GF-D8 (cell line): ENCODE measurements around the gene TMEM123.
A peak's percentile ranks its signal among the peaks of the same experiment; 100 is the strongest.
"Not testable (repeated sequence)": the region's sequence is repeated elsewhere in the genome, so short reads cannot be mapped to it uniquely, and the experiment has no call there.

ENCODE experiments used
- DNase-seq: peaks from one replicate; lab custom pipeline; 2025; lab: John Stamatoyannopoulos, UW

Gene TMEM123

DNA sequence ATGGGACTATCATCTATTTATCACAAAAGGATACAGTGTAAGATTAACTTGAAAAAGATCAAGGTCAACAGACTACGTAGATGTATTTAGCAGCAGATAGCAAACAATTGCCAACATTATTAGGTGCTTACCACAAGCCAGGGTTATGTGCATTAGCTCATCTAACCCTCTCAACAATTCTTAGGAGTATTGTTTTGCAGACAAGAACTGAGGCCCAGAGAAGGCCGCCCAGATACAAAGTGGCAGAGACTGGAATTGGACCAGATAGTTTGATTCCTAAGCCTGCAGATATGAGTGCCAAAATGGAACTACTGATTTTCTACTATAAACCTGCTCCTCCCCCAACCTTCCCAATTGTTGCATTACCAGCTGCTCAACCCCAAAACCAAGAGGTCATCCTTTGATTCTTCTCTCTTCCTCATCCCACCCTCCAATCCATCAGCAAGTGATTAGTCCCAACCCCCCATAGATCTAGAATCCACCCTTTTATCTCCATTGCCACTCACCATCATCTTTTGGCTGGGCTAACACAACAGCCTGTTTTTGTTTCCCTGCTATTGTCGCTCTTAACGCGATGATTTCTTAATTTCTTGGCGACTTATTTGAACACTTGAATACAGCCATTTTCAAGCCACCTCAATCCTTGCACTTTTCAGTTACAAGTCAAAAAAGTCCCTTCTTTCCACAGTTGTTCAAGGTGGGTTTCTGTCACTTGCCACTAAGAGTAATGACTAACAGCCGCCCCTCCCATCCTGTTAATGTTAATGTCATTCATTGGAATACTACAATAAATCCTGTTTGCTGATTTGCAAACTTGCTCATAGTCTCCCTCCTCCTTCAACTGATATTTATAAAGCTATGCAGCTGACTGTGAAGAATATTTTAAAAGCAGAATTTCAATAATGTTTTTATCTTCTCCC, 2.7 kb downstream of the TMEM123 start:
- DNase-seq, result no peak

DNA sequence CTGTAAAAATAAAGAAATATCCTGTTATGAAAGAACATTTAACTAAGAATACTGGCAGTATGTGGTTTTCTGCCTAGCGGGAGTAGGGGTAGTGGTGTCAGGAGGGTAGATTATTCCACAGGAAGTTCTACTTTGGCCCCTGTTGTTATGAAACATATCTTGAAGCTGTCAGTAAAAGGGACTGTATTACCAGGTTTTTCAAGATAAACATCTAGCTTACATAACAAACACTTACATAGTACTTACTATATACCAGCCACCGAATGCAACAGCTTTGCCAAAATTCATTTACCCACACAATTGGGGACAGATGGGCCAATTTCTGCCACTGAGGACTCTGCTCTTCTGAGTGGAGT, 3.7 kb downstream of the TMEM123 start:
- peak; percentile 100 for DNase-seq

DNA sequence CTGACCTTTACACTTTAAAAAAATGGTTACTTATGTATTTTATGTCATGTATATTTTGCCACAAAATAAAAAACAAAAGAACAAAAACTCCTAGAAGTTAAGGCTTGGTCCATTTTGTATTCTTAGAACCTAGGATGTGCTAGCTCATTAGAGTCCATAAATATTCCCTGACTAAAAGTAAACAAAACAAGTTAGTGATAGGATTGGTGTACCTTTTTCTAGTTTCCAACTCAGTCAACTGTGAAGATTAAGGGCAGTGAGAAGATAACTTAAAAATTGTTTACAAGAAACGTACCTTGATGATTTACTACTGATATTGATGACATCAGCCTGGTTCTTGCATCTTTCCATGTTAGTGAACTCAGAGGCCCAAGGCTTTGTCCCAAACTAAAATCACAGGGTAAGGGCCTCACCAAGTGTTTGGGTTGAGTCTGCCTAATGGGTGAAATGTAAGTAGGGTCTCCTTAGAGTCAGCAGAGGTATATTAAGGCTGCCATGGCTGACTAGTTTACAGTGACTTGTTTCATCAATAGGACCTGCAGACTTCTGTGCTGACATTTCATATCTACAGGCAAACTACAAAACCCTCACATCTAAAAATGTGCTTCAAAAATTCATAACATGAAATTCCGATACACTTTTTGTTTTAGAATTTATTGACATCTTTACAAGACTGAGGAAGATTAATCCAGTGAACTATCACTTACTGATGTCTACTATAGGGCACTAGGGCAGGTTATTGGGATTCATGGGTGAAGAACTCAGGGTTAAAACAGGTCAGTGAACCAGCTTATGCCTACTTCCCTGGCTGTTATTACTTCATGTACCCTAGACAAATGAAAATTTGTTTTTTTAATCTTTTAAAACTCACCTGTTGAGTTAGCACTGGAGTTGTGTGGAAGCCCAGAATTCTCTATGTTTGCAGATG, 4.4 kb downstream of the TMEM123 start:
- DNase-seq, result no peak

DNA sequence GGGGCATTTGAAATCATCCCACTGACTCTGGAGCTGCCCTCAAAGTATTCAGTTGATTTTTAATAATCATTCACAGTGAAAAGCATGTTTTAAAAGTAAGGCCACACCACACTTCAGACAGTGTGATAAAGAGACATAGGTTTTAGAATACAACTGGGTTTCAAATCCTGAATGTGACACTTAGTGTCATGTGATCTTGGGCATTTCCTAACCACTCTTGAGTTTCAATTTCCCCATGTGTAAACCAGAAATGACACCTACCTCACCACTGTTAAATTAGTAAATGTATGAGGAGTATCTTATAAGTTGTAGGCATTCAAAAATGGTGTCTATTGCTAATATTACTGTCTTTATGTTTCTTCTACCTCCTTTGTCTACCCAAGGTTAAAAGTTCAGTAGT, 5.4 kb downstream of the TMEM123 start:
- peak; percentile 60 for DNase-seq

DNA sequence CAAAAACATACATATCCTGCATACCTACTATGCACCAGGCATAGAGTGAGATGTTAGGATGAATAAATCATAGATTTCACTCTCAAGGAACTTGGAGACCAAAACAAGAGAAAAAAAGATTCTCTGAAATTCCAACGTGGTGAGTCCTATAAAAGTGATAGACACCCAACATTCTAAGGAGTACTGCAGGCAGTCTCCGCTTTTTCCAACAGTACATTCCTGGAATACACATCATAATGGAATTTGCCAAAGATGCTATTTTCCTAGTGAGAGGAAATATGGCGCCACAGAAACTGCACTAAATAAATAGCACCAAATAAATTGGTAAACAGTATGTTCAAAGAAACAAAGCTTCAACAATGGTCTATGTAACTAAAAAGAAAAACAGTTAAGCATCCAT, 6.0 kb downstream of the TMEM123 start:
- DNase-seq, result no peak

DNA sequence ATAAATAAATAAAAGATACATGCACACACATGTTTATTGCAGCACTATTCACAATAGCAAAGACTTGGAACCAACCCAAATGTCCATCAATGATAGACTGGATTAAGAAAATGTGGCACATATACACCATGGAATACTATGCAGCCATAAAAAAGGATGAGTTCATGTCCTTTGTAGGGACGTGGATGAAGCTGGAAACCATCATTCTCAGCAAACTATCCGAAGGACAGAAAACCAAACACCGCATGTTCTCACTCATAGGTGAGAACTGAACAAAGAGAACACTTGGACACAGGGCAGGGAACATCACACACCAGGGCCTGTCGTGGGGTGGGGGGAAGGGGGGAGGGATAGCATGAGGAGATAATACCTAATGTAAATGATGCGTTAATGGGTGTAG, 7.9 kb downstream of the TMEM123 start:
- not testable (repeated sequence) for DNase-seq

DNA sequence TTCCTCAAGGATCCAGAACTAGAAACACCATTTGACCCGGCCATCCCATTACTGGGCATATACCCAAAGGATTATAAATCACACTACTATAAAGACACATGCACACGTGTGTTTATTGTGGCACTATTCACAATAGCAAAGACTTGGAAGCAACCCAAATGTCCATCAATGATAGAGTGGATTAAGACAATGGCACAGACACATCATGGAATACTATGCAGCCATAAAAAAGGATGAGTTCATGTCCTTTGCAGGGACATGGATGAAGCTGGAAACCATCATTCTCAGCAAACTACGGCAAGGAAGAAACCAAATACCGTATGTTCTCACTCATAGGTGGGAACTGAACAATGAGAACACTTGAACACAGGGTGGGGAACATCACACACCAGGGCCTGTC, 8.4 kb downstream of the TMEM123 start:
- not testable (repeated sequence) for DNase-seq

DNA sequence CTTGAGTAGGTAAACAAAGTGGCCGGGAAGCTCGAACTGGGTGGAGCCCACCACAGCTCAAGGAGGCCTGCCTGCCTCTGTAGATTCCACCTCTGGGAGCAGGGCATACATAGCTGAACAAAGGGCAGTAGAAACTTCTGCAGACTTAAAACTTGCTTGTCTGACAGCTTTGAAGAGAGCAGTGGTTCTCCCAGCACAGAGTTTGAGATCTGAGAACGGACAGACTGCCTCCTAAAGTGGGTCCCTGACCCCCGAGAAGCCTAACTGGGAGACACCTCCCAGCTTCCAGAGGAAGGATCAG, 13.6 kb downstream of the TMEM123 start:
- DNase-seq, result not testable (repeated sequence)

DNA sequence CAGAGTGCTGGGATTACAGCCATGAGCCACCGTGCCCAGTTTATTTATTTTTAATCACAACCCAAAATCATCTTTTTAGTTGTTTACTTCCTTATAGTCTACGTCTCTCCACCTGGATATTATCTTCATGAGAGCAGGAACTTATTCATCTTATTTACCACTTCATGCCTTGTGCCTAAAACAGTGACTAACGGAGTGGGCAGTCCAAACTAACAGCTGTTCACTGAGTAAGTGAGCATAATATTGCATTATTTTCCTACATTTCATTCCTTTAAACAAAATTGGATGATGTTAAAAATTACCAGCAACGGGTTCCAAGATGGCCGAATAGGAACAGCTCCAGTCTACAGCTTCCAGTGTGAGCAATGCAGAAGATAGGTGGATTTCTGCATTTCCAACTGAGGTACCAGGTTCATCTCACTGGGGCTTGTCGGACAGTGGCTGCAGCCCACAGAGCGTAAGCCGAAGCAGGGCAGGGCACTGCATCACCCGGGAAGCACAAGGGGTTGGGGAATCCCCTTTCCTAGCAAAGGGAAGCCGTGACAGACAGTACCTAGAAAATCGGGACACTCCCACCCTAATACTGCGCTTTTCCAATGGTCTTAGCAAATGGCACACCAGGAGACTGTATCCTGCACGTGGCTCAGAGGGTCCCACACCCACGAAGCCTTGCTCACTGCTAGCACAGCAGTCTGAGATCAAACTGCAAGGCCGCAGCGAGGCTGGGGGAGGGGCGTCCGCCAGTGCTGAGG, 14.1 kb downstream of the TMEM123 start:
- DNase-seq, result no peak

DNA sequence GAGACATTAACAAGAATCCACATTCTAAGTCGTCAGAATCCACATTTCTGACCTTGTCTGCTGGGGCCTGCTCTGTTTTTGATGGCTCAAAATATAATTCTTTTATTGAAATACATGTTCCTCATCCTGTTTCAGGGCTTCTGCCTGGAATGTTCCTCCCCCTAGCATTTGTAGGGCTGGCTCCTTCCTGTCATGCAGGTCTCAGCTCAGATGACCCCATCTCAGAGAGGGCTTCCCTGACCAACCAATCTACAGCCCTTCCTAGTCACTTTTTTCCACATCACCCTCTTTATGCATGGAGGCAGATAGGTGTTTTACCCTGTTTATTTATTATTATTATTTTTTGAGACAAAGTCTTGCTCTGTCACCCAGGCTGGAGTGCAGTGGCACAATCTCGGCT, 14.8 kb downstream of the TMEM123 start:
- no peak for DNase-seq

DNA sequence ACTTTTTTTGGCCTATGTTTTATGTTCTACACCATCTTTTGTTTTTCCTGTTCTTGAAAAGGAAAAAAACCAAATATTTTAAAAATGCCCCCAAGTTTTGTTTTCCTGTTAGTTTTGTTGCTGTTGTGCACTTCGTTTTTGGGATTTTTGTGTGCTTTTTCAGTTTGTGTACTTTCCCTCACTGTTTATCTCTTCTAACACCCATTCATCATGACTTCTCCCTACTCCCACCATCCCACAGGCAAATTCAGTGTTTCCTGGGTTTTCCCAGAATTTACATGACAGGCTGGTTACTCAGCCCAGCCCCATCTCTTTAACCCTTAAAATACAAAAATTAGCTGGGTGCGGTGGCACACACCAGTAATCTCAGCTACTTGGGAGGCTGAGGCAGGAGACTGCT, 15.6 kb downstream of the TMEM123 start:
- DNase-seq, result no peak

DNA sequence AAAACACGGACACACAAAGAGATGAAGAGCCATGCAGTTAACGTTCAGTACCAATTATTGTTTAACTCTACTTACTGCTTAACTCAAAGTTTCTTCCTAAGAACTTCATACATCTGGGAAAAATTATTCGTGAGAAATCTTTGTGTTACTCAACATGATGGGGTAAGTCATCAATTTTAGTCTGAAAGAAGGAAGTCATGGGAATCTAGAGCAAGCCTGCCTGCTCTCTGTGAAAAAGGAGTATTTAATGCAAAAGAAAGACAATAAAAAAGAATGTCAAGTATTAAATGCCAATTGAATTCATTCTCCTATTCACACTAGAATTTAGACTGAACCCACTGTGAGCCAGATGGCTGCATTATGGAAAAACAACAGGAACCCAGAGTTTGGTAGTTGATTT, 16.0 kb downstream of the TMEM123 start:
- no peak for DNase-seq

DNA sequence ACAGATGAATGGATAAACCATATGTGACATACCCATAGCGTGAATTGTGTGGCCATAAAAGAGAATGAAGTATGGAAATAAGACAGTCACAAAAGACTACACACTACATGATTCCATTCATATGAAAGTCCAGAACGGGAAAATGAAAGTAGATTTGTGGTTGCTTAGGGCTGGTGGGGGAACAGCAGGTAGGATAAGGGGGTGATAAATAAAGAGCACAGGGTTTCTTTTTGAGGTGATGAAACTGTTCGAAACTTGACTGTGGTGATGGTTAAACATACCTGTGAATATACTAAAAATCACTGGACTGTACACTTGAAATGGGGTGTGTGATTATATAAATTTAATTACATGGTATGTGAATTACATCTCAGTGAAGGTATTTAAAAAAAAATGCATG, 16.9 kb downstream of the TMEM123 start:
- DNase-seq, result no peak

DNA sequence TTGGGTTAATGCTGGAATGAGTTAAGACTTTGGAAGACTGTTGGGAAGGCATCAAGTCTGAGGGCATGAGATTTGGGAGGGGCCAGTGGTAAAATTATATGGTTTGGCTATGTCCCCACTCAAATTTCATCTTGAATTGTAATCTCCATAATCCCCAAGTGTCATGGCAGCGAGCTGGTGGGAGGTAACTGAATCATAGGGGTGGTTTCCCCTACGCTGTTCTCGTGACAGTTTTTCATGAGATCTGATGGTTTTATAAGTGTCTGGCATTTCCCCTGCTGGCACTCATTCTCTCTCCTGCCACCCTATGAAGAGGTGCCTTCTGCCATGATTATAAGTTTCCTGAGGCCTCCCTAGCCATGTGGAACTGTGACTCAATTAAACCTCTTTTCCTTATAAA, 19.0 kb downstream of the TMEM123 start:
- DNase-seq, result not testable (repeated sequence)

DNA sequence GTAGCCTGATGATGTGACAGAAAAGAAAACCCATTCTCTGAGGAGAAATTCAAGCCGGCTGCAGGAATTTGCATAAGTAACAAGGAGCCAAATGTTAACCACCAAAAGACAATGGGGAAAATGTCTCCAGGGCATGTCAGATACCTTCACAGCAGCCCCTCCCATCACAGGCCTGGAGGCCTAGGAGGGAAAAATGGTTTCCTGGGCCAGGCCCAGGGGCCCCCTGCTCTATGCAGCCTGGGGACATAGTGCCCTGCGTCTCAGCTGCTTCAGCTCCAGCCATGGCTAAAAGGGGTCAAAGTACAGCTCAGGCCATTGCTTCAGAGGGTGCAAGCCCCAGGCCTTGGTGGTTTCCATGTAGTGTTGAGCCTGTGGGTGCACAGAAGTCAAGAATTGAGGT, 20.0 kb downstream of the TMEM123 start:
- DNase-seq, result not testable (repeated sequence)

DNA sequence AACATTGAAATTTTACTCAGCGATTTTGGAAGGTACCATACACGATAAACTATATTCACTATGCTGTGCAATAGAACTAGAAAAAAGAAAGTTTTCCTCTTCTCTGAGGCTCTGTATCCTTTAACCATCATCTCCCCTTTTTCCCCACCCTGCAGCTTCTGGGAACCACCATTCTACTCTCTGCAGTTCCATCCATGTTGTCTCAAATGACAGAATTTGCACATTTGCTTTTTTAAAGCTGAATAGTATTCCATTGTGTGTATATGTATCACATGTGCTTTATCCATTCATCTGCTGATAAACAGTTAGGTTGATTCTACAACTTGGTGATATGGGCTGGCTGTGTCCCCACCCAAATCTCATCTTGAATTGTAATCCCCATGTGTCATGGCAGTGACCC, 21.2 kb downstream of the TMEM123 start:
- DNase-seq, result no peak

DNA sequence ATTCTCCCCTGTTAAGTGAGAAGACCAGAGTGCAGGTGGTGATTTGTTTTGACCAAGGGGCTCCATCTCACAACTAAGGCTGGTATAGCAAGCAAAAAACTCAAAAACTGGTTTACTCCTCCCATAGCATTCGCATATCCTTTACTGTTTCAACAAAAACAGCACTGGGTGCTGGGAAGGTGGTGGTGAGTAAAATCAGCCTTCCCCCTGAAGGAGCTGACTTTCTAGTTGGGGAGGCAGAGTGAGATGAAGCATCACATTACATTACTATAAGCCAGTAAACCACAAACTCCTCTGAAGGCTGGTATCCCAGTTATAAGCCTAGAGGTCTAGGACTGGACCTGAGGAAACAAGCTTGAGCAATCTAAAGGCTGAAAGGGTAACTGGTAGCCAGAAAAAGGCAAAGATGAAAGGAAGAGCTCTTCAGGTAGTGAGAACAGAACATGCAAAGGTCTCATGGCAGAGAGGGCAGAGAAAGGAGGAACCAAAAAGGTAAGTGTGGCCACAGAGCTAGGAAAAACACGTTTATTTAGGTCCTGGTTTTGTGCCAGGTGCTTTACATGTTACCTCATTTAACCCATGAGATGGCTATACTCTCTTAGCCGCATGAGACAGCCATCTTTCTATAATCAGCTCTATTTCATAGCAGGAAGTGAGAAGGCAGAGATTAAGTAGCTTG, 22.3 kb downstream of the TMEM123 start:
- DNase-seq, result peak; percentile 54

DNA sequence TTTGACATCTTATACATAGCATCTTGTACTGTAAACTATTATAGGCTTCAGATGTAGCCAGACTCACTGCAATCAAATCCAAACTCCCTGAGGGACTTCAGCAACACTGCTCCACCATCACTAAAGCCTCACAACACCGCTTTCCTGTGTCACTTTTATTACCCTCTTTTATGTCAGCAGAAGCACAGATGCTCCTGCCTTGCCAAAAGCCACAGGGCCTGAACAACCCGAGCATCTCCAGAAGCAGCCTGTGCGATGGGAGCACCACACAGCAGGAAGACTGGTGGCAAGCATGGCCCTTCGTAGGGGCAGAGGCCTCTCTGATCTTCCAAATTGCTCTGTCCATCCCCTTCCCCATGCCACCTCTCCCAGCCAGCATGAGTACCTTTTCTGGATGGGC, 22.9 kb downstream of the TMEM123 start:
- DNase-seq, result no peak

DNA sequence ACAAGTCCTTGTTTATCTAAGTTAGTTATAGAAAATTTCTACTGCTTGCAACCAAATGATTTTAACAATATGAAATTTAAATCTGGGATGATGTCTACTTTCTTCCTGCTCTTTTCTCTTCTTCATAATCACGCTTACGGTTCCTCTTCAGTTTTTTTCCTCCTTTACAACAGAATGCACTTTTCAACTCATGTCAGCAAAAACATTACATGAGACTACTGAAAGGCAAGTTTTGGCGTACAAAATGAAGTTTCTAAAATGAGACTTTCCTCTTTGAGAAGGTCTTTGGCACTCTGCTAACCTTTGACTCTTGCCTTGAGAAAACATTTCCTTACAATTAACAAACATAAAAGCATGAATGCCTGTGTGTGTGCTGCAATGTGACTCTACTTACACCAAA, 23.3 kb downstream of the TMEM123 start:
- DNase-seq, result no peak

DNA sequence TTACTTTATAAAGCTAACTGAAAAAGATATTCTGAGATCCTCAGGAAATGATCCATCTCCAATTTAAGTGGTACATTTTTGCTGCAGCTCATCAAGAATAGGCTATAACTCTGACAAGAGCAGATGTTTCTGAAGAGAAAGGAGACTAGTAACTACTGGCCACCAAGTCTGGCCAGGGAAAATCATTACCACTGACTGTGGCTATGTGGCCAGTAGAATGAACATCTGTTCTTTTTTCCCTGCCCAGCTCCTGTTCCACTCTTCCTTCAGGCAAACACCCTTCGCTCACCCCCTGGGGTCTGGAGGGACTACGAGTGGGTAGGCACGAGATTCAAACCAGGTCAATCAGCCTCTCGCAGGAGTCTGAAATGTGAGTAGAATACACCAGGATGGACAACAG, 23.9 kb downstream of the TMEM123 start:
- DNase-seq, result no peak

DNA sequence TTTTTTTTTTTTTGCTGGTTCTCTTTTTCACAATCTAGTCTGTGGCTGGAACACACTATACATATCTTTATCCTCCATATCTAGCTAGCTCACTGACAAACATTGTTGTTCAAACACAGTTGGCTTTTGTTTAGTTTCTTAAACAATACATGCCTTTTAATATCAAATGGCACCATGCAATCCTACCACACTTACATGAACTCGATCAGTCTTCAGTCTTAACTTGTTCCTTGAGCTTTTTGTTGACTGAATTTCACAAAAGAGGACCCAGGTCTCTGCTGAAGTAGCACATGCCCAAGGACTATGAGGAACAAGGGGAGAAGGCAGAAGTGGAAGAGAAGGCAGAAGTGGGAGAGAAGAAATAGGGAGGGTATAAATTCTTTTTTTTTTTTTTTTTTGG, 25.5 kb downstream of the TMEM123 start:
- no peak for DNase-seq

DNA sequence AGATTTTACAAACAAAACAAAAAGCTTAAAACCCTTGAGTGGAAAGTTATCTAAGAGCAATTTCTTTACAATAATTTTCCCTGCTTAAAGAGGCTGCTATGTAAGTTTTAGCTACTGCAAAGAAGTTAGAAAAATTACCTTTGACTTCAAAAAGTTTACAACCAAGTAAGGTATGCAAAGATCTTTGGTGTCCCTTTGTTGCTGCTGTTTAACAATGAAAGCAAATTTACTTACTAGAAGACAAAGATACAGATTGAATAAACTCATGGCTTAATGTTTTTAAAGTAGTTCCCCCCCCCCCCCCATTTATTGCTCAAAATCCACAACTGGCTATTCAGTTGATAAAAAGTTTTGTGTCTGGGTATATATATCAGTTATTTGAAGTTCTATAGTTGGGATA, 26.0 kb downstream of the TMEM123 start:
- DNase-seq, result no peak
